Activated CD4-positive, CD25-positive, alpha-beta regulatory T cell treated with anti-CD3 and anti-CD28 coated beads, Interleukin-2, amount 50 U/mL, for 24 hours (primary cell): ENCODE results near the gene UCK1.

Experiments used
- ATAC-seq, 2 donors: fragments of 150-1000 bp; cut with Tn5 transposase; one replicate each; pipeline ENCODE4 v1.10.0; 2021; ENCODE audit warnings: mild to moderate bottlenecking in 1 of 2, moderate library complexity in 1 of 2

UCK1 gene

DNA sequence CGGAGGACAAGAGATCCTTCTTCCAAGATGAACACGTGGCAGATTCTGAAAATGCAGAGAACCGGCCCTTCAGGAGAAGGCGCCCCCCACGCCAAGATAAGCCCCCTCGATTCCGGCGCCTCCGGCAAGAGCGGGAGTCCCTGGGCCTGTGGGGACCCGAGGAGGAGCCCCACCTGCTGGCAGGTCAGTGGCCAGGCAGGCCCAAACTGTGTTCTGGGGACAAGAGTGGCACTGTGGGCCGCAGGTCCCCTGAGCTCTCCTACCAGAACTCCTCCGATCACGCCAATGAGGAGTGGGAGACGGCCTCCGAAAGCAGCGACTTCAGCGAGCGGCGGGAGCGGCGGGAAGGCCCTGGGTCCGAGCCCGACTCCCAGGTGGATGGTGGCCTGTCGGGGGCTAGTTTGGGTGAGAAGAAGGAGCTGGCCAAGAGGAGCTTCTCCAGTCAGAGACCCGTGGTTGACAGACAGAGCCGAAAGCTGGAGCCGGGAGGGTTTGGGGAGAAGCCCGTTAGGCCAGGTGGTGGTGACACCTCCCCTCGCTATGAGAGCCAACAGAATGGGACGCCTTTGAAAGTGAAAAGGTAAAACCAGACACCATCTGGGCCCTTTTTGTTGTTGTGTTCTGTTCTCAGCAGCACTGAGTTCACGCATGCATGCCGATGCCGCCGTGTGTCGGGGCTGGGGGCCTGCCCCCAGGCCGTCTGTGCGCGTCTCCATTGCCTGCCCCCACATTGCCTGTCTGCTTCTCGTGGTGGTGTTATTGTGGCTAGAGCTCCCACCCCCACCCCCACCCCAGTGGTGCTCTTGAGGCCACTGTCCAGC, 54.9 kb downstream of the UCK1 start:
- no peak for ATAC-seq

- no peak for ATAC-seq
These were observed 55.7 kb downstream of the UCK1 start for GRCh38 chr9:131475111-131475955.

GRCh38 chr9:131474711-131475110, 56.4 kb downstream of the UCK1 start:
- no peak for ATAC-seq

DNA sequence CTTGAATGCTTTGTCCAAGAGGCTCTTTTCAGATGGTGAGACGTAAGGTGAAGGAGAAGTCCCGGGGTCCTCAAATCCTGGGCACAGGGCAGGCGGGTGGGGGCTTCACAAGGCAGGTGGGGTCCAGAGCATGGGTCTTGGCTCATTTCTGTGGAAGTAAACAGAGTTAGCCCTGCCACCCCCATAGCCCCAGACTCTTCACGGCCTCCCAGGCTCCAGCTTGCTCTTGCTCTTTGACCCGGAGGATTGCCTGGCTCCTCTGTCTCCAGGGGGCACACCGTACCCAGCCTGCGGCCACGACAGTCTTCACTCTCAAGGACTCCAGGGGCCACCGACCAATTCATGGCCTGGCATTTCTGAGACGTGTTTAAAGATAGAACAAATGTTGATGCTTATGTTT, 57.2 kb downstream of the UCK1 start:
- ATAC-seq, result no peak
